CD4-positive, alpha-beta T cell treated with Interleukin-6 at 100 ng/mL for 8 hours (primary cell): ENCODE measurements around the gene ATIC.
"Not testable (repeated sequence)": the region's sequence is repeated elsewhere in the genome, so short reads cannot be mapped to it uniquely, and the experiment has no call there.

ENCODE experiments used
- DNase-seq: peaks from one replicate; pipeline ENCODE4 v3.0.0-alpha.2; 2020; ENCODE audit warnings: mixed read lengths, low spot score

The ATIC gene

DNA sequence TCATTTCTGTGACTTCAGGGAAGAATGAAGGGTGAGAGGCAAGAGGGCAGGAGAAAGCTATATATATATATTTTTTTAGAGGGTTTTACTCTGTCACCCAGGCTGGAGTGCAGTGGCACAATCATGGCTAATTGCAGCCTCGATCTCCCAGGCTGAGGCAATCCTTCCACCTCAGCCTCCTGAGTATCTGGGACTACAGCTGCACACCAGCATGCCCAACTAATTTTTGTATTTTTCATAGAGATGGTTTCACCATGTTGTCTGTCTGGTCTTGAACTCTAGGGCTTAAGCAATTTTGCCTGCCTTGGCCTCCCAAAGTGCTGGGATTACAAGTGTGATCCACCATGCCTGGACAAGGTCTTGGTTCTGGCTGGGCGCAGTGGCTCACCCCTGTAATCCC, 3.4 kb downstream of the ATIC start:
- DNase-seq: no peak

DNA sequence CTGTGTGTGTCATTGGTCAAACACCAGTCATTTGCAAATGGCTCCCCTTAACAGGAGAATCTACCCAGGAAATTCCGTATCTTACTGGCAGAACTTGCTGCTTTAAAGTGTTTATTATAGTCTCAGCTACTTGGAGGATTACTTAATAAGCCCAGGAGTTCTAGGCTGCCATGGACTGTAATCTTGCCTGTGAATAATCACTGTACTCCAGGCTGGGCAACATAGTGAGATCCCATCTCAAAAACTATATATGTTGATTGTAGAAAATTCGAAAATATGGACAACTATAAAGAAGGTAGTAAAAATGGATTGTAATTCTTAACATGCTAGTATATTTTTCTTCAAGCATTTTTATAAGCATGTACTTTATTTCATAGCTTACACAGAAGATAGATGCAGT, 4.5 kb downstream of the ATIC start:
- no peak for DNase-seq

DNA sequence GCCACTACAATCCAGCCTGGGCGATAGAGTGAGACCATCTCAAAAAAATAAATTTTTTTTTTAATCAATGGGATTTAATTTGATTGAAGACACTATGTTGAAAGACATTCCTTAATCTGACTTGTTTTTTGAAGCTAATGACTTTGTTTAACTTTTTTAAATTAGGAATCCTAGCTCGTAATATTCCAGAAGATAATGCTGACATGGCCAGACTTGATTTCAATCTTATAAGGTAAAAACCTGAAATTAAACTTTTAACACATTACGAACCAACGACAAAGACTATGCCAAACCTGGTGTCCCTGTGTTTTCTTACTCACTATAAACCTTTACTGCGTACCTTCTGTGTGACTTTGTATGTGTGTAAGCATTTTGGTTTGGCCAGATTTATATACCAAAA, 7.6 kb downstream of the ATIC start:
- no peak for DNase-seq

DNA sequence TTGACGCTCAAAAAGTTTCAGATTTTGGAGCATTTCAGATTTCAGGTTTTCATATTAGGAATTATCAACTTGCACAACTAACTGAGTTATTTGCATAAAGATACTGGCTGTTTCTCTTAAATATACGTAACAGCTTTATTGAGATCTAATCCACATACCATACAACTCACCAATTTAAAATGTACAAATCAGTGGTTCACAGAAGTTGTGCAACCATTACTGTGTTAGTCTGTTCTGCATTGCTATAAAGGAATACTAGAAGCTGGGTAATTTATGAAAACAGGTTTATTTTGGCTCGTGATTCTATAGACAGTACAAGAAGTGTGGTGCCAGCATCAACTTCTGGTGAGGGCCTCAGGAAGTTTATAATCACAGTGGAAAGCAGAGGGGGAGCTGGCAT, 8.2 kb downstream of the ATIC start:
- DNase-seq: no peak

DNA sequence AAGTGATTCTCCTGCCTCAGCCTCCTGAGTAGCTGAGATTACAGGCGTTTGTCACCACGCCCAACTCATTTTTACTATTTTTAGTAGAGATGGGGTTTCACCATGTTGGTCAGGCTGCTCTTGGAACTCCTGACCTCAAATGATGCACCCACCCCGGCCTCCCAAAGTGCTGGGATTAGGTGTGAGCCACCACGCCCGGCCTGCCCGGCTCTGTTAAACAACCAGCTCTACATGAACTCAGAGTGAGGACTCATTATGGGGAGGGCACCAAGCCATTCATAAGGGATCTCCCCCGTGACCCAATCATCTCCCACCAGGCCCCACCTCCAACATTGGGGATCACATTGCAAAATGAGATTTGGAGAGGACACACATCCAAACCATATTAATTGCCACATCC, 8.8 kb downstream of the ATIC start:
- no peak for DNase-seq

DNA sequence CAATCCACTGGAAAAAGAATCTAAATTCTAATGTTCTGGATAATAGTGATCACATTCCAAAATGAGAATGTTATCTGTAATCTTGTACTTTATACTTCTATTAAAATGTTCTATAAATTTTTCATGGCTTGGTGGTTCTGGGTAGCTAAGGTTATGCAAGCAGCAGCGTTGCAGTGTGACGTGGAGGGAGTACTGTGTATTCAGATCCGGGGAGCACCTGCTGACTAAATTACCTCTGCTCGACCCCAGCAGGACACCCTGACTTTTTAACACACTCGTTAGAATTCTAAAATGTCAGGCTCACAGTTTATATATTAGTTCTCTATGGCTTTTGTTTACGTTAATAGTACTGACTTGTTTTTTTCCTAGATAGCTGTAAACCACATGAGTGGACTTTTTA, 13.0 kb downstream of the ATIC start:
- DNase-seq: no peak

DNA sequence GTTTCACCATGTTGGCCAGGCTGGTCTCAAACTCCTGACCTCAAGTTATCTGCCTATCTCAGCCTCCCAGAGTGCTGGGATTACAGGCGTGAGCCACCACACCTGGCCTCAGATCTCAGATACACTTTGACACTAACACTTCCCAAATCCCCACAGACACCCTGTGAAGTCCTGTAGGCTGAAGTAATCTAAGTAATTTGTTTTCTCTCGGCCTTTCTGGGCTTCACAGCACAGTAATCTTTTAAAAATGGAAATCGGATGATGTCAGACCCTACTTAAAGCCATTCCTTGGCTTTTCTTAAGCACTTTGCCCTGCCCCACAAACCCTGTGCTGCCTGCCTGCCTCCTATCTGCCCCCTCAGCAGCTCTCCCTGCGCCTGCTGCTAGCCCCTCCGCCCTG, 16.2 kb downstream of the ATIC start:
- no peak for DNase-seq

DNA sequence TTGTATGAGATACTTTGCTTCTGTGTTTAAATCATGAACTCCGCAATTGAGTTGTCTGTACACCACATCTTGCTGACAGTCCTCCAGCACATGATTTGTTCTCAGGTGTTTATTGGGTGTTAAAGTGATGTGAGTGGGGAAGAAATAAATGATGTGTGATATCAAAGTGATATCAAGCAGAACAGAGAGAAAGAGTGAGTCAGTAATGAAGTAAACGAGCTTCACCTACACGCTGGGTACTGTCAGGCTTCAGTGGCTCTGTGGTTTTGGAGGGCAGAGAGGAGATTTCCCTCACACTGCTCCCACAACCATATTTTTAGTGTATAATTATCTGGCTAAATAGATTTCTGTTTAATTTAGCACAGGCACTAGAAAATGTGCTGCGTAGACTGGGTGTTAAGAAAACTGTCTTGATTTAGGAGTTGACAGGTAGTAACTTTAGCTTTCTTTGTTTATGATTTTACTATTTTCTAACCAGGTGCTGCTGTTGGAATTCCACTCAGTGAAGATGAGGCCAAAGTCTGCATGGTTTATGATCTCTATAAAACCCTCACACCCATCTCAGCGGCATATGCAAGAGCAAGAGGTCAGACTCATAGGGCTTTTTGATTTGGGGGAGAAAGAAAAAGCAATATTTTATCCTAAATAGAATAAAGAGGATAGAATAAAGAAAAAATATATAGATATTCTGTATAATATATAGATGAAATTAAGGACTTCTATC, 21.2 kb downstream of the ATIC start:
- no peak for DNase-seq

DNA sequence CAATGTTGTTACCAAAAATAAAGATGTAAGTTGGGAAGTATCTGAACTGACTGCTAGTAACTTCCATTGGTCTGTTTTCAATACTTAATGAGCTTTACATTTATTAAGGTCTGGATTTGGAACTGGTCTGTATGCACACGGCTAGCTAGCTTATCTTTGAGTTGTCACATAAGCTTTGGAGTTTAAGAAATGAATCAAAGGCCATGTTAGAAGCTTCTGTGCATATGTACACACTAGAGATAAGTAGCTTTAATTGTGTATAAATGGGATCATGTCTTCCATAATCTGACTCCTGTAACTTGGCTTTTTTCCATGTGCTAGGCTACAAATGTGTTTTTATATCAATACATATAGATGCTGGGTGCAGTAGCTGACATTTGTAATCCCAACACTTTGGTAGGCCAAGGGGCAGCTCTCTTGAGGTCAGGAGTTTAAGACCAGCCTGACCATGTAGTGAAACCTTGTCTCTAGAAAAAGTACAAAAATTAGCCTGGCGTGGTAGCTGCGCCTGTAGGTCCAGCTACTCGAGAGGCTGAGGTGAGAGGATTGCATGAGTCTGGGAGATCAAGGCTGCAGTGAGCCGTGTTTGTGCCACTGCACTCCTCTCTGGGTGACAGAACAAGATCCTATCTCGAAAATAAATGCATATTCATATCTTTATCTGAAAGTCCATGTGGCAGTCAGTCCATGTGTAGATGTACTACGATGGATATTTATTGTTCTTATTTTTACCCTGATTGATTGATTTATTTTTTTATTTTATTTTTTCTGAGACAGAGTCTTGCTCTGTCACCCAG, 27.2 kb downstream of the ATIC start:
- no peak for DNase-seq

DNA sequence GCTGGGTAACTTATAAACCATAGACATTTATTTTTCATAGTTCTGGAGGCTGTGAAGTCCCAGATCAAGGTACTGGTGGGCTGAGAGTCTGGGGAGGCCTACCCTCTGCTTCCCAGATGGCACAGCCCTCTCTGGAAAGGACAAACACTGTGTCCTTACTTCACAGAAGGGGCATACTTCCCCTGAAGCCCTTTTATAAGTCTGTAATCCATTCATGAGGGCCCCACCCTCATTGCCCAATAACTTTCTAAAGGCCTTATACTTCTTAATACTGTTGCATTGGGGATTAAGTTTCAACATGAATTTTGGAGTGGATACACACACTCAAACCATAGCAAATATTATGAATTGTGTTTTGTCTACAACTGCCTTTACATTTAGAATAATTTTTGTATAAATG, 36.0 kb downstream of the ATIC start:
- no peak for DNase-seq

DNA sequence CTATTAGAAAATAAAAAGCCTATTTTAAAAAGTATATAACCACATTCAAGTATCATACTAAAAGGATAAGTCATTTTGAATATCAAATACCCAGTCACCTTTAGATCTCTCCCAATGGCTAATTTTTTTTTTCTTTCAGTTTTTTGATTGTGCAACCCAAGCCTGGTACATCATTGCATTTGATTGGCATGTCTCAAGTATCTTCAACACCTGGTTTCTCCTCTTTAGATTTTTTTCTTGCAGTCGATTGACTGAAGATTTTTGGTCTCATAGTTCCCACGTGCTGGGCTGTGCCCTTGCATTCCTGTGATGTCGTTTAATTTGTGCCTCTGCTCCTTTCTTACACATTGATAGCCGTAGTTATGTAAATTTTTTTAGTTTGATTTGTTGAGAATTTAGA, 40.7 kb downstream of the ATIC start:
- no peak for DNase-seq

DNA sequence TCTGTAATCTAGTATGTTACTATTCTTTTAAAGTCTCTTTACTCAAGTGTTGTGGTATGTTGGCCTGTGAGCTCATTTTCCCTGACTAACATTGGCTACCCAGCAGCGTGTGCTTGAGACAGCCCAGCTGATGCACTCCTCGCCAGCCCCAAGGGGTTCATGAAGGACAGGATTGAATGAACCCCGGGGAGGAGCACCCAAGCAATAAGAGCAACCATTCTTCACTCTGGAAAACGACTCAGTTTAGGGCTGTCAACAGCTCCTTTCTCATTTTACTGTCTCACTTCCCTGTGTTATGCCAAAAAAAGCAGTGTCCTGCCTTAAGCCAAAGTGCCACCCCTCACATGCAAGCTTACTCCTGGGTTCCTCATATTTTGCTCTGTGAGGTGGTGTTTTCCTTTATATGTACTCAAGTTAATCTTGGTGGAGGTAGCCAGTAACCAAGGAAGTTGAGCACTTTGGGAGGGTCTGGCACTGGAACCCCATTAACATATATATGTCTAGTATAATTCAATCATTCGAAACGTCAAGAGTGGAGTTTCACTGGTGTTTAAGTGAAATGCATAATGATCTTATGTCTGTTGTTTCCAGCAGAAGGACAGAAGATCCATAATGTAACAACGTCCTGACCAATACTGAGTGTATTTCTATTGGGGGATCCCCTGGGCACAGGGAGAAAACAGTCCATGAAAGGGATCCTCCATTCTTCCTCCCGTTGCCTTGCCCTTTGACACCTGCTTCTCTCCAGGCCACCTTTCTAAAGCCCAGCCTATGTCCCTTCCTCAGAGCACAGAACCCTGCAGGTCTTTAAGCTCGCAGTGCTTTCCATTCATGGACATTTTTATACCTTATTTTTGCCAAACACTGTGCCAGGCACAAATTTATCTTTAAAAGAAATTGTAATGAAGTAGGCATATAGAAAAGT, 43.2 kb downstream of the ATIC start:
- no peak for DNase-seq

DNA sequence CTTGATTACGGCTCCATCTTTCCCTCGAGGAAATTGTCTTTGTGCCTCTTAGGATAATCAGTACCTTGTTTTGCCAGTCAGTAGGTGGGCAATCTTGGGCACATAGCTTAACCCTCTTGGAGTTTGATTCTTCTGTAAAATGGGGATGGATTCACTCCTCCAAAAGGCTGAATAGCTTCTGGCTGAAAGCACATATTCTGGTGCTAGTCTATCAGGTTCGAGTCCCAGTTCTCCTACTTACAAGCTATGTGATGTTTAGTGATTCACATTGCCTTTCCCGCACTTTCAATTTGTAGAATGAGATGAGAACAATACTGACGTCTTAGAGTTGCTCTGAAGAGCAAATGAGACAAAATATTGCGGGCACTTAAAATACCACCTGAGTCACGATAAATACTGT, 43.9 kb downstream of the ATIC start:
- DNase-seq: no peak

DNA sequence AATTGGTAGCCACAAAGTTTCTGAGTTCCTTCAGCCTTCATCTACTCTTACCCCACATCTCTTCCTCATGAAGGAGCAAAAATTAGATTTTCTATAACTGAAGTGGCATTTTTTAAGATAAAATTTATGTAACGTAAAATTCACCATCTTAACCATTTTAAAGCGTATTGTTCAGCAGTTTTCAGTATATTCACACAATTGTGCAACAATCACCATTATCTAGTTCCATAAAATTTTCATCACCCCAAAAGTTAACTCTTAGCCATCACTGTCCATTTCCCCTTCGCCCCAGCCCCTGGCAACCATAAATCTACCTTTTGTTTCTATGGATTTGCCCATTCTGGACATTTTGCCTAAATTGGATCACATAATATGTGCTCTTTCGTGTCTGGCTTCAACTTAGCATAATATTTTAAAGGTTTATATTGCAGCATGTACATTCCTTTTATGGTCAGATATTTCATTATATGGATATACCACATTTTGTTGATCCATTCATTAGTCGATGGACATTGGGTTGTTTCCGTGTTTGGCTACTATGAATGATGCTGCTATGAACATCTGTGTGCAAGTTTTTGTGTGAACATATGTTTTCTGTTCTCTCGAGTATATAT, 44.6 kb downstream of the ATIC start:
- no peak for DNase-seq

DNA sequence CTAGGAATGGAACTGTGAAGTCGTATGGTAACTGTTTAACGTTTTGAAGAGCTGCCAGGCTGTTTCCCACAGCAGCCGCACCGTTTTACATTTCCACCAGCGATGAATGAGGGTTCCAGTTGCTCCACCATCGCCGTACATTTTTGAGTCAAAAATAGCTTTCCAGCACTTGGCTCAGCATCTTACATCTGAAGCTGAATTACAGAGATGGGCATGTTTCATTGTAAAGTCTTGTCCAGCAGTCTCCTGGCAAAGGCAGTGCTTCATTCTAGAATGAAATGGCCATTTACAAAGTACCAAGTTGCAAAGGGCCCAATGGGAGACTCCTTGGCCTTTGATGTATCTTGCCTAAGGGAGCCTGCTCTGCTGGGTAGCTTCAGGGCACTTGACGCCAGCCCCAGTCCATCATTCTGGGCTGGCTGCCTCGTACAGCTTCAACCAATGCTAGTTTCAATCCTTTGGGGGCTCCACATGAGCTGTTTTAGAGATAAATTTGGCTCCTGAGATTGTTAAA, 45.1 kb downstream of the ATIC start:
- DNase-seq: no peak

DNA sequence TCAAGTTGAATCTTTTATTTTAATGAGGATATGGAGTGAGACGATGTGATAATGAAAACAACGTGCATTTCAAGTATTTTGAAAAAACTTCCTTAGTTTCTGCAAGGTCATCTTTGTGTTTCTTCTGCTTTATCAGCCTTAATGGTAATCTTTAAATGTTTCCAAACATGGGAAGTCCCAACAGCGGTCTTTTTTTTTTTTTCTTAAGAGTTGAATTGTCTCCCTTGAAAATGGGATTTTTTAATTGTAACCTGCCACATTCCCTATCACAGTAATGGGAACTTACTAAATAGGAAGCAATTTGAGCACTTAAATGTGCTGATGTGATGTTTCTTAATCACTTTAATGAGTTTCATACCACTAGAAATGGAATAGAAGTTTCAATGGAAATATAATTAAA, 45.8 kb downstream of the ATIC start:
- DNase-seq: no peak

DNA sequence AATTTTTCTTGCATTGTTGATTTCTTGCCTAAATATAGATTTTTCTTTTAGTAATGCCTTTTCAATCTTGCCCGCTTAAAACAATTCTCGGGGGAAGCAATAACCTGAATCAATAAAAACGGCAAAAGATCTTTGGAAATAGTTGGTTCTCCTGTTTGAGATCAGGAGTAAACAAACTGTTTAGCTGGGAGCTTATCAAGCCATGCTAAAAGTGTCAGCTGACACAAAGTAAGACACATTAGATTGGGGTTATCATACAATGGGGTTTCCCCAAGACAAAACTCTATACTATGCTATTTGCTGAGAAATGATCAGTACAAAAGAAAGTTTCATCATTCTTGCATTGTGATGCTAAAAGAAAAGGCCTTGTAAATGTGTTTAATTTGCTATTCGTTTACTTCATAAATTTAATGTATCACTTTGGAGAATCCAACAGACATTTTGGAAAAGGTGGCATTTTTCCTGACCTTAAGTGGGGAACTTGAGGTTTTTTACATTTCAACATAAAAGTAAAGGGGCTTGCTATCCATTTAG, 46.5 kb downstream of the ATIC start:
- DNase-seq: no peak

DNA sequence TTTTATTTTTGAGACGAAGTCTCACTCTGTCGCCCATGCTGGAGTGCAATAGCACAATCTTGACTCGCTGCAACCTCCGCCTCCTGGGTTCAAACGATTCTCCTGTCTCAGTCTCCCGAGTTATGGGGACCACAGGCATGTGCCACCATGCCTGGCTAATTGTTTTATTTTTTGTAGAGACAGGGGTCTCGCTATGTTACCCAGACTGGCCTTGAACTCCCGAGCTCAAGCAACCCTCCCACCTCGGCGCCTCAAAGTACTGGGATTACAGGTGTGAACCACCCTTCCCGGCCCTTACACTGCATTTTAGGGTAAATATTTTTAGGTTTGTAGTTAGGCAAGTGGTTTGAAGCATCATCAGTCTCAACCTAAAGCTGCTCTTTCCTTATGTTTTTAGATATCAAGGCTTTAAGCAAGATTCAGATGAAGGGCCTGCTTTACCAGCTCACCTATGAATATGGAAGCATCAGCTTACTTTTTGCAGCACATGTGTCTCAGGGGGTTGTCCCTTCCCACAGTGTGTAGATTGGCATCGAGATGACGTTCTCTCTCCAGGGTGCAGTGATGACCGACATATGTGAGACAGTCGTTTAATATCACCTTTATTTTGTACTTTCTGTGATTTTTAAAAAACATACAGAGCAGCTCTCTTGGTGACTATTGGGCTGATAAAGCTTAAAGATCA, 47.2 kb downstream of the ATIC start:
- no peak for DNase-seq

DNA sequence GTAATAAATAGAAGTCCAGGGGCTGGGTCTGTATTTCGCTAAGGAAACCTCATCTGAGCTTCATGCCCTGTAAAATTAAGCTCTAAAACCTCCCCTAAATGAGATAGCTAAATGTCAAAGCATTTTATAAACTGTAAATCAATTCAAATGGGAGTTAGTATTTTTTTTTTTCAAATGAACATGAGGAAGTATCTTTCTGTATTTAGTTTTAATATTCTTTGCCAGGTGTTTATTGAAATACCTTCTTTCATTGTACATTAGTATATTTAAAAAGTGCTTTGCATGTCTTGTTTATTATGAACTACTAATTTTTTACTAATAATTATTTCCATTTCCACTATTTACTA, 47.7 kb downstream of the ATIC start:
- no peak for DNase-seq

DNA sequence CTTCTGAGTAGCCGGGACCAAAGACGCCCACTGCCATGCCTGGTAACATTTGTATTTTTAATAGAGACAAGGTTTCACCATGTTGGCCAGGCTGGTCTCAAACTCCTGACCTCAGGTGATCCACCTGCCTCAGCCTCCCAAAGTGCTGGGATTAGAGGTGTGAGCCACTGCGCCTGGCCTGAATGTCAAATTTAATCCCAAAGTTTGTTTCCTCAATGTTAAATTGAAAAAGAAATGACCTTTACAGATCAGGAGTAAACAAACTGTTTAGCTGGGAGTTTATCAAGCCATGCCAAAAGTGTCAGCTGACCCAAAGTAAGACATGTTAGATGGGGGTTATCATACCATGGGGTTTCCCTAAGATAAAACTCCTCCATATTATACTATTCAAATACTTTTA, 48.2 kb downstream of the ATIC start:
- not testable (repeated sequence) for DNase-seq

DNA sequence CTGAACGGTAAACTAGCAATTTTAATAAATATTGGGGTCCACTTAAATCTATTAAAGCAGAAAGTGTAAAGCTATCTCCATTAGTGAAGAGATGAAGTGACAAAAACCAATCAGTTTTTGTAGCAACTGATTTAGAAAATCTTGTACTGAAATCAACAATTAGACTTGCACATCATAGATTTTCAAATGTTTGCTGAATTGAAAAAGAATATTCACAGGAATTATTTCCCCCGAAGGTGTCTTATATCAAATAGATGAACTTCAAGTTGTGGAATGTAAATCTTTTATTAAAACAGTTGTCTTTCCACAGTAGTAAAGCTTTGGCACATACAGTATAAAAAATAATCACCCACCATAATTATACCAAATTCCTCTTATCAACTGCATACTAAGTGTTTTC, 48.7 kb downstream of the ATIC start:
- no peak for DNase-seq
